Measurements from ENCODE around the gene SSH3. TPM values are rescaled to one million over a fixed set of nuclear protein-coding genes. Genes with fewer than 3 reads are reported as not detected.
A peak's percentile ranks its signal among the peaks of the same experiment; 100 is the strongest.

The SSH3 gene
- total RNA-seq, 2 donors from 2014 or later = 70.9 to 101 TPM

DNA sequence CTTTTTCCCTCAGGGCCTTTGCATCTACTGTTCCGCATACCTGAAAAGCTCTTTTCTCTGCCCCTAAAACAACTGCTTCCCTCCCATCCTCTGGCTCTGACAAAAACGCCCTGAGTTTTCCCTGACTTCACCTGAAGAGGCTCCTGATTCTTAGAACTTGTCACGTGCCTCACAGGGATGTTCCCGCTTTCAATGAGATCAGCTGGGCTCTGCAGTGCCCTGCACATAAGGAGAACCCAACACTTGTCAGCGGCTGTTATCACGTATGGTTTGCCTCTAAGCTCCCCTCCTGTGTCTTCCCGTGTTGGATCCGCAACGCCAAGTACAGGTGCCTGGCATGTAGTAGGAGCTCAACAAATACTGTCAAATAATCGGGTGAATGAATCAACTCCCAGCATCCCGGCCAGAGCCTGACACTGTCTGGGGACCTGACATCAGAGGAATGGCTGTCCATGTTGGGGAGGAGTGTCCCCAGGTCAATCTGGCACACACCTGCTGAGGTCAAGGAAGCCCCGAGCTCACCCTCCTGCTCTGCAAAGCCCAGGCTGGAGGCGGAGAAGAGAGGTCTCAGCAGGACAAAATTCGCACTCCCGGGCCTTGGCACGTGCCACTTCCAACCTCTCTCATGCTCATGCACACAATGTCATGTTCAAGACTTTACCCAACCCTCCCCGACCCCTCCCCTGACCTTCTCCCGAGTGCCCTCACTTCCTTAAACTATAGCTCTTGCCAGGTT lies 41.2 kb upstream of the SSH3 start:
- TF ChIP-seq POLR2A (IDR thresholded peaks at IDR 0.05) = no peak
- TF ChIP-seq POLR2AphosphoS5 (IDR thresholded peaks at IDR 0.05) = no peak
- TF ChIP-seq, protein P1, sequence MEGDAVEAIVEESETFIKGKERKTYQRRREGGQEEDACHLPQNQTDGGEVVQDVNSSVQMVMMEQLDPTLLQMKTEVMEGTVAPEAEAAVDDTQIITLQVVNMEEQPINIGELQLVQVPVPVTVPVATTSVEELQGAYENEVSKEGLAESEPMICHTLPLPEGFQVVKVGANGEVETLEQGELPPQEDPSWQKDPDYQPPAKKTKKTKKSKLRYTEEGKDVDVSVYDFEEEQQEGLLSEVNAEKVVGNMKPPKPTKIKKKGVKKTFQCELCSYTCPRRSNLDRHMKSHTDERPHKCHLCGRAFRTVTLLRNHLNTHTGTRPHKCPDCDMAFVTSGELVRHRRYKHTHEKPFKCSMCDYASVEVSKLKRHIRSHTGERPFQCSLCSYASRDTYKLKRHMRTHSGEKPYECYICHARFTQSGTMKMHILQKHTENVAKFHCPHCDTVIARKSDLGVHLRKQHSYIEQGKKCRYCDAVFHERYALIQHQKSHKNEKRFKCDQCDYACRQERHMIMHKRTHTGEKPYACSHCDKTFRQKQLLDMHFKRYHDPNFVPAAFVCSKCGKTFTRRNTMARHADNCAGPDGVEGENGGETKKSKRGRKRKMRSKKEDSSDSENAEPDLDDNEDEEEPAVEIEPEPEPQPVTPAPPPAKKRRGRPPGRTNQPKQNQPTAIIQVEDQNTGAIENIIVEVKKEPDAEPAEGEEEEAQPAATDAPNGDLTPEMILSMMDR (IDR thresholded peaks at IDR 0.05) = no peak
- 52% methylated on average over 18 of the region's 18 CpGs for WGBS
- DNase-seq (ENCODE audit: low spot score) = no peak
- Histone ChIP-seq H3K4me3 (no peak overlapping the region), H3K4me1 (replicated peaks) (peaks cover 2% of the 10 kb centered on the region), H3K36me3 (no peaks in the 10 kb centered on the region), H3K27ac (peak overlapping the region; percentile 36 to 63), H3K9me3 (no peaks in the 10 kb centered on the region), H3K27me3 (replicated peaks; ENCODE audit: insufficient read depth) (no peaks in the 10 kb centered on the region)
- intact Hi-C loops (cut with DNase I) = loop anchor here (5.0 kb wide), 1 partner anchor 120 kb away; no protein-coding TSS in a partner anchor

DNA sequence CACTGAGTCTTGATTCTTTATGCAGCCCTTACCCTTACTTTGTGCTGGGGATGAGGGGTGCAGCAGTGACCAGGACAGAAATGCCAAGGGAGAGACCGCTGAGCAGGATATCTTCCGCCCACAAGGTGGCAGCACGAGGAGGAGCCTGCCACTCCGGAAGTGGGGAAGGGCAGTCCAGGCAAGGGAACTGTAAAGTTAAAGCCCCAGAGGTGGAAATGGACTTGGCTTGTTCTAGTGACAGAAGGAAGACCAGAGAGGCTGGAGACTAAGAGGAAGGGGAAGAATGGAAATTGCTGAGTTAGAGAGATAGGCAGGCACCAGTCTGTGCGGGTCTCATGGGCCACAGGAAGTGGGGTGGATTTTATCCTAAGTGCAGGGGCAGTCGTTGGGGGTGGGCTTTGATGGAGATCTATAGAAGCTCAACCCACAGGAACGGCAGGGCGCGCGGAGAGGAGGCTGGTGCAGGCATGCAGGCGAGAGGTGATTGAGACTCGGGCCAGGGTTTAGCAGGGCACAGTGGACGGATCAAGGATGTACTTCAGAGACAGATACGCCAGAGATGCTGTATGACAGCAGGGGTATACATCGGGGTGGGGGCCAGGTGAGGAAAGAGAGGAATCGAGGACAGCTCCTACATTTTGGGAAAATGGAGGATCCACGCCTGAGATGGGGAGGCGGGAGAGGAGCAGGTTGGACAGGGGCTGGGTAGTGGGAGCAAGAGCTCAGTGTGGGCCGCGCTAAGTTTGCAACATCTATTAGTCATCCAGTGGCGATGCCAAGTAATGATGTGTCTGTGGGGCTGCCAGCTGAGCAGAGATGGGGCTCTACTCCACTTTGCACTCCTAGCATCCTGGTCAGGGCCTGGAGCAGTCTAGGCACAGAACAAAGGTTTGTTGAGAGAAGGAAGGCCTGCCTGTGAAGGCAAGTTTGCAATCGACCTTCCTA lies 40.3 kb upstream of the SSH3 start:
- H3K9me3 ChIP-seq = no peaks in the 10 kb centered on the region
- intact Hi-C loops (cut with DNase I) = loop anchor here (5.0 kb wide), 1 partner anchor 119 kb away; no protein-coding TSS in a partner anchor
- TF ChIP-seq, protein P1 (IDR thresholded peaks at IDR 0.05) = peak; percentile 73 to 92 (median 90)
- TF ChIP-seq POLR2A (IDR thresholded peaks at IDR 0.05) = no peak
- TF ChIP-seq POLR2AphosphoS5 (IDR thresholded peaks at IDR 0.05) = peak; percentile 81
- no peak overlapping the region for H3K4me3 ChIP-seq
- no peaks in the 10 kb centered on the region for H3K27me3 ChIP-seq (replicated peaks; ENCODE audit: insufficient read depth)
- WGBS = 52% methylated on average over 22 of the region's 22 CpGs
- no peaks in the 10 kb centered on the region for H3K36me3 ChIP-seq
- H3K4me1 ChIP-seq (replicated peaks) = peaks cover 2% of the 10 kb centered on the region
- DNase-seq (ENCODE audit: low spot score) = peak; percentile 75
- peak overlapping the region; percentile 36 to 50 for H3K27ac ChIP-seq

DNA sequence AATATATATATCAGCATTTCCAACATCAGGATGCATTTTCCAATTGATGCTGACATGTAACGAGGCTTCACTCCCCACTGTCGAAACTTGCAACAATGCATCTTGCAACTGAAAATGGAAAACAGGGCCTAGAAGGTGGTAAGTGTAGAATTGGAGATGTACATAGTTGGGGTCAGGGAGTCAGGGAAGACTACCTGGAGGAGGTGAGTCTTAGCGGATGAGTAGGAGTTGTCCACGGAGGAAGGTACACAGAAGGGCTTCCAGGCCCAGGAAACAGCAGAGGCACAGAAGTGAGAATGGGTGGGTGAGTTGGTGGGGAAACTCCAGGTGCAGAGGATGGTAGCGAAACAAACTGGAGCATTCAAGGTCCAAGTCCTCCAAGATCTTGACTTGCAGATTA lies 39.1 kb upstream of the SSH3 start:
- no peak for TF ChIP-seq POLR2AphosphoS5 (IDR thresholded peaks at IDR 0.05)
- no peak for TF ChIP-seq POLR2A (IDR thresholded peaks at IDR 0.05)
- TF ChIP-seq, protein P1 (IDR thresholded peaks at IDR 0.05) = no peak
- peaks cover 13% of the 10 kb centered on the region for H3K4me1 ChIP-seq (replicated peaks)
- no peak for DNase-seq (ENCODE audit: low spot score)
- H3K4me3 ChIP-seq = no peak overlapping the region
- H3K27ac ChIP-seq = no peak overlapping the region
- no peaks in the 10 kb centered on the region for H3K36me3 ChIP-seq
- H3K9me3 ChIP-seq = no peaks in the 10 kb centered on the region
- intact Hi-C loops (cut with DNase I) = loop anchor here (5.0 kb wide), 1 partner anchor 118 kb away; no protein-coding TSS in a partner anchor
- no peaks in the 10 kb centered on the region for H3K27me3 ChIP-seq (replicated peaks; ENCODE audit: insufficient read depth)
- 97% methylated on average over 5 of the region's 5 CpGs for WGBS

DNA sequence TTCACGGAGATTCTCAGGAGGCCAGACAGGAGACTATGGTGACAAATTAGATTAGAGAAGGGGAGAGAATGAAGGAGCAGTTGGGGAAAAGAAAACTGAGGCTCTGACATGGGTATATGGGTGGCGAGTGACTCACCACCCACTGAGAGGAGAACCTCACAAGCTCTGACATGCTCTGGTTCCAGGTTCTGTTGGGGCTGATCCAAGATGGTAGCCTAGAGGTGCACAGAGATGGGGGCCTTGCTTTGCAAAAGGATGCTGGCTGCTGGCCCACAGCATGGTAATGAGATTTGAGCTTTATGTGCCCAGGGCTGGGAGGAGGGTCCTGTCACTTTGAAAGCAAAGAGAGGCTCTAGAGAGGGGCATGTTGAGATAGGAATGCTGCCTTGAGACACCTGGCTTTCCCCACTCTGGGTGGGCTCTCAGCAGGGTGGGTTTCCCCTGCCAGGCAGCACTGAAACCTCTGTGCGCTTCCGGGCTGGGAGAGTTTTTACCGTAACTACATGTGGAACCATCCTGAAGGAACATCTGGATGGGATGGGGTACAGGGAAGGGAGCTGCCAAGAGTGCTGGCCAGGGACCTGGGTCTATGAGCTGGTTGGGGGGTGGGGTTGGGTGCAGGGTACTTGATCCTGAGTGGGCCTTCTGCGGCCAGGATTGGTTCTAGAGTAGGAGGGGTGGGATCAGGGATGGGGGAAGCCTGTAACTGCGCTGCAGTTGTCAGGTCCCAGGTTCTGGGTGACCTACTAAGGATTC lies 38.3 kb upstream of the SSH3 start:
- H3K36me3 ChIP-seq = no peaks in the 10 kb centered on the region
- TF ChIP-seq POLR2AphosphoS5 (IDR thresholded peaks at IDR 0.05) = no peak
- TF ChIP-seq, protein P1 (IDR thresholded peaks at IDR 0.05) = no peak
- TF ChIP-seq POLR2A (IDR thresholded peaks at IDR 0.05) = no peak

More for the DNA sequence above, 38.3 kb upstream of the SSH3 start:
- Histone ChIP-seq H3K9me3 (no peaks in the 10 kb centered on the region), H3K27ac (peak overlapping the region; percentile 67 to 76), H3K27me3 (replicated peaks; ENCODE audit: insufficient read depth) (no peaks in the 10 kb centered on the region), H3K4me3 (no peak overlapping the region), H3K4me1 (replicated peaks) (peaks cover 19% of the 10 kb centered on the region)
- DNase-seq (ENCODE audit: low spot score) = no peak
- intact Hi-C loops (cut with DNase I) = loop anchor here (5.0 kb wide), 2 partner anchors 37 to 117 kb away; partner anchors contain the start of gene SSH3
- WGBS = 94% methylated on average over 7 of the region's 7 CpGs

All from prostate gland (tissue), 2 donors.